OCI-LY7 (cell line): ENCODE data around the gene TP73.

Source experiments
- EZH2phosphoT487 ChIP-seq: fragments of 200-600 bp; sonication (generic); IDR thresholded peaks from 2 replicates; pipeline ENCODE4 v1.6.1; 2018; ENCODE audit warnings: low read depth, borderline replicate concordance, mild to moderate bottlenecking, mixed run types, antibody characterized with exemption, low read length, moderate library complexity, mixed read lengths
- TF ChIP-seq, protein P1 (sequence below): fragments of 200-600 bp; sonication (generic); conservative IDR thresholded peaks from 2 replicates; pipeline ENCODE4 v1.5.1; 2014; ENCODE audit warnings: mild to moderate bottlenecking, antibody characterized with exemption, low read length, moderate library complexity, mixed read lengths

GRCh38 chr1:3744646-3745045, 92.3 kb downstream of the TP73 start:
- TF ChIP-seq, protein P1, sequence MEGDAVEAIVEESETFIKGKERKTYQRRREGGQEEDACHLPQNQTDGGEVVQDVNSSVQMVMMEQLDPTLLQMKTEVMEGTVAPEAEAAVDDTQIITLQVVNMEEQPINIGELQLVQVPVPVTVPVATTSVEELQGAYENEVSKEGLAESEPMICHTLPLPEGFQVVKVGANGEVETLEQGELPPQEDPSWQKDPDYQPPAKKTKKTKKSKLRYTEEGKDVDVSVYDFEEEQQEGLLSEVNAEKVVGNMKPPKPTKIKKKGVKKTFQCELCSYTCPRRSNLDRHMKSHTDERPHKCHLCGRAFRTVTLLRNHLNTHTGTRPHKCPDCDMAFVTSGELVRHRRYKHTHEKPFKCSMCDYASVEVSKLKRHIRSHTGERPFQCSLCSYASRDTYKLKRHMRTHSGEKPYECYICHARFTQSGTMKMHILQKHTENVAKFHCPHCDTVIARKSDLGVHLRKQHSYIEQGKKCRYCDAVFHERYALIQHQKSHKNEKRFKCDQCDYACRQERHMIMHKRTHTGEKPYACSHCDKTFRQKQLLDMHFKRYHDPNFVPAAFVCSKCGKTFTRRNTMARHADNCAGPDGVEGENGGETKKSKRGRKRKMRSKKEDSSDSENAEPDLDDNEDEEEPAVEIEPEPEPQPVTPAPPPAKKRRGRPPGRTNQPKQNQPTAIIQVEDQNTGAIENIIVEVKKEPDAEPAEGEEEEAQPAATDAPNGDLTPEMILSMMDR, result no peak
- TF ChIP-seq EZH2phosphoT487, result no peak
